HG03095 (cell line): Measurements from ENCODE around the gene TKT.

ENCODE experiments used
- ATAC-seq: cut with Tn5 transposase; IDR thresholded peaks from one replicate; pipeline ENCODE4 v1.9.1; 2021; ENCODE audit warnings: moderate library complexity; ENCODE audit not compliant: unreplicated experiment

Gene TKT

DNA sequence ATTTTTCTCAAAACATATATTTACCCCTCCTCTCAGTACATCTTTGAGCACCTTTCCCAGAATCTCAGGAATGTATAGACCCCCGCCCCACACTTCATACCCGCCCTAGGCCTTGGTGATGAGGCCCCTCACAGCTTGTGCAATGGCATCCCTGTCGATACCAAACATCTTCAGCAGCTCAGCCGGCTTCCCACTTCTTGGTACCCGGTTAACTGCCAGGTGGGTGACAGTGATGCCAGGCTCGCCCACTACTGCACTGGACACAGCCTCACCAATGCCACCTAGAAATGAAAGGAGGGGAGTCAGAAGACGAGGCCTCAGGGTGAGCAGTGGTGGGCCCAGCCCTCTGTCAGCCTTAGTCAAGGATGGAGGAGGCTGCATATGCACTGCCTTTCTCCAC, 30.2 kb downstream of the TKT start:
- ATAC-seq, result no peak

GRCh38 chr3:53225181-53225580, 30.6 kb downstream of the TKT start:
- ATAC-seq, result no peak

GRCh38 chr3:53224536-53224935, 31.3 kb downstream of the TKT start:
- no peak for ATAC-seq

- ATAC-seq, result no peak
These were observed 31.8 kb downstream of the TKT start for GRCh38 chr3:53224026-53224425.

- no peak for ATAC-seq
These were observed 32.3 kb downstream of the TKT start for GRCh38 chr3:53223541-53223966.

DNA sequence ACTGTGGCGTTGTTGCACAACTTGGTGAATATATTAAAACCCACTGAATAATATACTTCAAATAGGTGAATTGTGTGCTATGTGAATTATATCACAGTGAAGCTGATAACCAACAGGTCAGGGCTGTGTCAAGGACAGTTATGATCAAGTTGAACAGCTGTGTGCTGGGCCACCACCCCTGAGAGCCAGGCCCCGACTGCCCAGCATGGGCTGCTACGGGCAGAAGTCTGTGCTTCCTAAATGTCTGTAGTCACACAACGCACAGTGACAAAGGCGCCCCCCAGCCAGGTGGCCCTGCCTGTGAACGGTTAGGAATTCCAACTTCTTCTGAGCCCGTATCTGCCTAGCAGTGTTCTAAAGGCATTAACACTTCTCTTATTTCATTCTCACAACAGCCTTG, 32.8 kb downstream of the TKT start:
- ATAC-seq, result no peak

DNA sequence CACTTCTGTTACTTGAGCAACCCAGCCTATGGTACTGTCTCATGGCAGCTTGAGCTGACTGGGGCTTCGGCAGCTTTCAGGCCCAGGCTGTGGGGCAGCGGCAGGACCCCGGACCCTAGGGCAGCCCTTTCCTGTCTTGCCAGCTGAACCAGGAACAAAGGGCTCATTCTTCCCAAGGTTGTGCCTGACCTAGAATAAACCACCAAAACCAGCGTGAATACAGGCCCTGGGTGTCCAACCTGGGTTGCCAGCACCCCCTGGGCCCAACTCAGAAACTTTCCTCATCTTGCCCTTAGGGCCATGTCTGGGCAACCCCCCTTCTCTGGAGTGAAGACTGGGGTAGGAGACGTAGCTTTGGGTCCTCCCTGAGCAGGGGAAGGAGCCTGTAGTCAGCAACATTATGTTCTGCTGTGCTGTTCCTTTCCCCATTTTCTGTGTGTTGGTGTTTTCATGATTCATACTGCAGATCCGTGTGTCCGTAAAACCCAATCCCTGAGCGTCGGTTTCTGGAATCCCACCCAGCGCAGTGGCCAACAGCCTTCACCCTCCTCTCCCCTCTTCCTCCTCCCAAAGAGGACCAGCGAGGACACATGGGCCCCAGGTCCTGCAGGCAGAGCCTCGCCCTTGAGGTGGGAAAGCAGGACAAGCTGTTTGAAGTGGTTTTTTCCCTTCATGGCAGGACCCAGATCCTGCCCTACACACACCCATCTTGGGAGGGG, 33.5 kb downstream of the TKT start:
- ATAC-seq, result no peak

DNA sequence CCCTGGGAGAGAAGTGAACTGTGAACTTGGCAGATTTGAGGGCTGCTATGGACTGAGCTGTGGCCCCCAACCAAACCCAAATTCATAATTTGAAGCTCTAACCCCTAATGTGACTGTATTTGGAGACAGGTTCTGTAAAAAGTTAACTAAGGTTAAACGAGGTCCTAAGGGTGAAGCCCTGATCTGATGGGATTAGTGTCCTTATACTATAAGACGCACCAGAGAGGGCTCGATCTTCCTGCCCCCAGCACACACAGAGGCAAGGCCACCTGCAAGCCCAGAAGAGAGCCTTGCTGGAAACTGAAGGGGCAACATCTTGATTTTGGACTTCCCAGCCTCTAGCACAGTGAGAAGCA, 34.0 kb downstream of the TKT start:
- ATAC-seq, result no peak

DNA sequence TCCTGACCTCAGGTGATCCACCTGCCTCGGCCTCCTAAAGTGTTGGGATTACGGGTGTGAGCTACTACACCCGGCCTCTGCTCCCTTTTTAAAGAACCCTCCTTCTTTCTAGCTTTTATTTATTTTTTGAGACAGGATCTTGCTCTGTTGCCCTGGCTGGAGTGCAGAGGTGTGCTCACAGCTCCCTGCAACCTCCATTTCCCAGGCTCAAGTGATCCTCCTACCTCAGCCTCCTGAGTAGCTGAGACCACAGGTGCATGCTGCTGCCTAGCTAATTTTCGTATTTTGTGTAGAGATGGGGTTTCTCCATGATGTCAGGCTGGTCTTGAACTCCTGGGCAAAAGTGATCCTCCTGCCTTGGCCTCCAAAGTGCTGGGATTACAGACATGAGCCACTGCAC, 34.5 kb downstream of the TKT start:
- ATAC-seq, result no peak

DNA sequence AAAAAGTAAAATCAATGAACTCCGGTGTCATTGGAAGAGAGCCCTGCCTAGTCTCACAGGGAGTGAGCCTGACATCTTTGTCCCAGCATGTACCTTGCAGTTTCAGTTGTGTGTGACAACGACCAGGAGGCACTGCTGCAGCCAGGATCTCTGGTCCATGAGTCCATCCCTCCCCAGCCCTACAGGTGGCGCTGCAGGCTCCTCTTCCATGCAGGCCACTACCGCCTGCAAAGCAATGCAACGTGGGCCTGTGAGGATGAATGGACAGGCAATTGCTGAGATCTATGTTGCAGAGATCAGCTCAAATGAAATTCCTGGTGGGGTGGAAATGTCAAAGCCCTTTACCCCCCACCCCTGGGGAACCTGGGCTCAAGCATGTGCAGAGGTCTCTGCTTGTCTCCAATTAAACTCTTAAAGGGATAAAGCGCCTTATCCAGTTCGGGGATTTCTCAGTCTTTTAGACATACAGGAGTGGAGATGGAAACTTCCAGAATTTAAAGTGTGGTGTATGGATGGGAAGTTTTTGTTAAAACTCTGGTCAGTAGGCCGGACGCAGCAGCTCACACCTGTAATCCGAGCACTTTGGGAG, 35.8 kb downstream of the TKT start:
- ATAC-seq, result no peak

DNA sequence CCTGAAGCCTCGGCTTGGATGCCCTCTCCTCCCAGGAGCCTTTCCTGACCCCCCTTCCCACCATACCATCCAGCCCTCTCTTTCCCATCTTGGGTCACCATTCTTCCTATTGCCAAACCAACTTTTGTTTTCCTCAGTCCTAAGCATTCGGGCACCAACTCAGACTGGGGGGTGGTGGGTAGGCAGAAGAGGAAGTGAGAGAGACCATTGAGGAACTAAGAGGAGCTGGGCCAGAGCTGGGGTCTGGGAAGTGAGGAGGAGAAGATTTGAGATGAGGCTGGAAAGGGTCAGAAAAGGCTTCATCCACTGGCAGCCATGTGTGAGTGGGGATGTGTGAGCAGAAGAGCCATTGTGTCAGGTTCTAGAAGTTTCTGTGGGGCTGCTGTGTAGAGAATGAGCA, 37.7 kb downstream of the TKT start:
- ATAC-seq, result no peak

DNA sequence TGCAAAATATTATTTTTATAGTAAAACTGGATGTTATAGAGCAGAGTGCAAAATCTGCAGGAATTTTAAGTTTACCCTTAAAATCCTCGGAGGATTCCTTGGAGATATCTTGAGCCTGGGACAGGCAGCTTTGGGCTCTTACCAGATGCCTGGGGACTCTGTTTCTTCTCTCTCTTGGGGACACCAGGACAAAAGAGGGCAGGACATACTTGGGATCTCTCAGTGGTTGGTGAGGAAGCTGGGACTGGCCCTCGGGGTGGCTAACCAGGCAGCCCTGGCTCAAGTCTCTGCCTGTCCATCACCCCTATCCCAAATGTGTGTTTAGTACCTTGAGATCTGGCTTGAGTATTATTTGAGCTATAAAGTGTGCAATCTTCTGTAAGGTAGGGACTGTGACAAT, 38.6 kb downstream of the TKT start:
- ATAC-seq, result no peak

DNA sequence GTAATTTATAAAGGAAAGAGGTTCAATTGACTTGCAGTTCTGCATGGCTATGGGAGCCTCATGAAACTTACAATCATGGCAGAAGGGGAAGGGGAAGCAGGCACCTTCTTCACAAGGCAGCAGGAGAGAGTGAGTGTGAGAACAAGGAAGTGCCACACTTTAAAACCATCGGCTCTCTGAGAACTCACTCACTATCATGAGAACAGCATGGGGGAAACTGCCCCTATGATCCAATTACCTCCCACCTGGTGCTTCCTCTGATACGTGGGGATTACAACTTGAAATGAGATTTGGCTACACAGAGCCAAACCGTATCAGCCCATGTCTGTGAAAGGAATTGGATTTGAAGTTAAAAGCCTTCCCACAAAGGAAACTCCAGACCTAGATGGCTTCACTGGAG, 39.1 kb downstream of the TKT start:
- ATAC-seq, result no peak

- ATAC-seq, result no peak
These were observed 40.0 kb downstream of the TKT start for GRCh38 chr3:53215816-53216215.

DNA sequence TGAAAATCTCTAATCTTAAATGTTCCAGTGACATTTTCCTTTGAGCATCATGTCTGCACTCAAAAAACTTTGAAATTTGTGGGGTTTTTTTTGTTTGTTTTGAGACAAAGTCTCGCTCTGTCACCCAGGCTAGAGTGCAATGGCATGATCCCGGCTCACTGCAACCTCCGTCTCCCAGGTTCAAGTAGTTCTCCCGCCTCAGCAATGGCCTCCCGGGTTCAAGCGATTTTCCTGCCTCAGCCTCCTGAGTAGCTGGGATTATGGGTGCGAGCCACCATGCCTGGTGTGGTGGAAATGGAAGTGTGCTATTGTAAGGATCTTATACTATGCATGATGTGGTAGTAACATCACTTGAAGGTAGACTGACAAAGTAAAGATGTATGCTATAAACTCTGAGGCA, 42.5 kb downstream of the TKT start:
- ATAC-seq, result no peak

DNA sequence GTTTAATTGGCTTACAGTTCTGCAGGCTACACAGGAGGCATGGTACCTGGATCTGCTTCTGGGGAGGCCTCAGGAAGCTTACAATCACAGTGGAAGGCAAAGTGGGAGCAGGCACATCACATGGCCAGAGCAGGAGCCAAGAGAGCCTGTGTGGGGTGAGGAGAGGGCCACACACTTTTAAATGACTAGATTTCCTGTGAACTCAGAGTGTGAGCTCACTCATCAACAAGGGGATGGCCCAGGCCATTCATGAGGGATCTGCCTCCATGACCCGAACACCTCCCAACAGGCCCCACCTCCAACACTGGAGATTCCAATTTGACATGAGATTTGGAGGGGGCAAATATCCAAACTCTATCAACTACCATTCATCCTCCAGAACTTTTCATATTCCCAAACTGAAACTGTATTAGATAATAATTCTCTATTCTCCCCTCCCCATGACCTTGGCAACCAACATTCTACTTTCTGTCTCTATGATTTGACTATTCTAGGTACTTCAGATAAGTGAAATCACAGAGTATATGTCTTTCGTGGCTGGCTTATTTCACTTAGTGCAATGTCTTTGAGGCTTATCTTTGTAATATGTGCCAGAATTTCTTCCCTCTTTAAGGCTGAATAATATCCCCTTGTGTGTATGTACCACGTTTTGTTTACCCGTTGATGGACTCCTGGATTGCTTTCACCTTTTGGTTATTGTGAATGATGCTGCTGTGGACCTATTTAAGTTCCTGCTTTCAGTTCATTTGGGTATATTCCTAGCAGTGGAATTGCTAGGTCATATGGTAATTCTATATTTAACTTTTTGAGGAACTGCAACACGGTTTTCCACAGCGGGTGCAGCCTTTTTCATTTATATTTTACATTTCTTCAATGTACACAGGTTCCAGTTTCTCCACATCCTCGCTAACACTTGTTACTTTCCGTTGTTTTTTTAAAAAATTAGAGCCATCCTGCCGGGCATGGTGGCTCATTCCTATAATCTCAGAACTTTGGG, 43.8 kb downstream of the TKT start:
- ATAC-seq, result no peak

DNA sequence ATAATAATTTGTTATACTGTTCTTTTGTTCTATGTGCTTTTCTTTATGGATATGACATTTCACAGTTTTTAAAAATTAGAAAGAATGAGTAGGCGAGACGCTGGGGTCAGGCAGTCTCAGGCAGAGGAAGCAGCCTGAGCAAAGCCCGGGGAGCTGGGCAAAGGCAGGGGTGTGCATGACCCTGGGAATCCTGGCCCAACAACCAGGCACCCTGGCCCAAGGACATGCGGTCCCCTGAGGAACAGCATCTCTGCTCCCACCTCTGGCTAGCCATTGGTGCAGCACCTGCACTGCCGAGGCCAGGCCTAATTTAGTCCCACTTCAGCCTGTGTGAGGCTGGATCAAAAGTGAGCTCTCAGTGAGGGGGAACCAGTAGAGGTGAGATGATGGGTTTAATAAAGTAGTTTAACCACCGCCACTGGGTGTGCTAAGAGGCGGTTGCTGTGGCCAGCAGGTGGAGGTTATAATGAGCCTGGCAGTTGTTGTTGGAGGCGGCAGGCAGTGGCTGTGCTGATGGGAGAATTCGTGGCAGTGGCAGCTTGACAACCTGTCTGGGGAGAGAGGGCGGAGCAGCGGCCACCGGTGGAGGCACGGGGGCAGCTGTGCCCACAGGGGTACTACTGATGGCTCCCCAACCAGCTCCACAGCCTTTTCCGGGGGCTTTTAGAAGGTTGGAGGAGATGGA, 53.3 kb downstream of the TKT start:
- ATAC-seq, result no peak

DNA sequence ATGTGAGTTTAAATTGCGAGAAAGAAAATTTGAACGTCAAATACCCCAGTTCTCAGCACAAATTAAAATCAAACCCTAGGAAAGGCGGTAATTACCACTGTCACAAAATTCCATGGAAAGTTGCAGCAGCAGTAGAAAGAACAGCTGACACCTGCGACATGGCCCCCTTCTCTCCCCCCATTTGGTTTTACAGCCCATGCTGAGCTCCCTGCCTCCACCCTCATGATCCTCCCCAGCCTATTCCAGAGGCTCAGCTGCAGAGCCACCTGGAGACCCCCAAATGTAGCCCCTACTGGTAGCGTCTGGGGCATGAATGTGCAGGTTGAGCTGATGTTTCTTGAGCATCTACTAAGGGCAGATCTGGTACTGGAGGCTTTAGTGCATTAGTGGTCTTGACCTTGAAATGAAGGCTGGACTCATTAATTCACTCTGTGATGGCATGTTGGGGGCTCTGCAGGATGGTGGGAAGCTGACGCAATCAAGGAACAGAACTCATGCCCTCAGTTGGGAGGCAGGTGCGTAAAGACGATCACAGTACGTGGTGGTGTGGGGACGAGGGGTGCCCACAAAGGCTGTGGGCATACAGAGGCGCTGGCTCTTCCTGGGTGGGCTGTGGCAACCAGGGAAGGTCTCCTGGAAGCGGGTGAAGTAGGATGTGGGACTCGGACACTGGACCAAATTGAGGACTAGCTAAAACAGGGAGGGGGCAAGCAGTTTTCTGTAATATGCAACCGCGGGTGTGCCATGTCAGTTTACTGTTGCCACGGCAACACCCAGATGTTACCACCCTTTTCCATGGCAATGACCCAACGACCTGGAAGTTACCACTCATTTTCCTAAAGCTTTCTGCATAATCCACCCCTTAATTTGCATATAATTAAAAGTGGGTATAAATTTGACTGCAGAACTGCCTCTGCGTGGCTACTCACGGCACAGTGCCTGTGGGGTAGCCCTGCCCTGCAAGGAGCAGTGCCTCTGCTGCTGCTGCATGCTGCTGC, 55.0 kb downstream of the TKT start:
- ATAC-seq, result no peak

DNA sequence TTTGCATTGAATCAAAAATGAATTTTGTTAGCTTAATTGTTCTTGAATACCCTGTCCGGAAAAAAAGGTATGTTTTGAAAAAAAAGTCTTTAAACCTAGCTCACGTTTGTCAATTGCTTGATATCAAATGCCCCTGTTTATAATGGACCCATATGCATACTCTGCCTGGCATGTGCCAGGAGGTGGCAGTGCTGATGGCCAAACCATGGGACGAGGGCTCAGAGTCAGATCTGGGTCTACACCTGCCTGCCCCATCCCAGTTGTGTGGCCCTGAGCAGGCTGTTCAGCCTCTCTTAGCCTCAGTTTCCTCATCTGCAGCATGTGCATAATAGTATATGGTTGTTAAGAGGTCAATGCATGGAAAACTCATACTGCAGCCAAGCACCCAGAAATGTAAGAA, 56.0 kb downstream of the TKT start:
- ATAC-seq, result no peak

DNA sequence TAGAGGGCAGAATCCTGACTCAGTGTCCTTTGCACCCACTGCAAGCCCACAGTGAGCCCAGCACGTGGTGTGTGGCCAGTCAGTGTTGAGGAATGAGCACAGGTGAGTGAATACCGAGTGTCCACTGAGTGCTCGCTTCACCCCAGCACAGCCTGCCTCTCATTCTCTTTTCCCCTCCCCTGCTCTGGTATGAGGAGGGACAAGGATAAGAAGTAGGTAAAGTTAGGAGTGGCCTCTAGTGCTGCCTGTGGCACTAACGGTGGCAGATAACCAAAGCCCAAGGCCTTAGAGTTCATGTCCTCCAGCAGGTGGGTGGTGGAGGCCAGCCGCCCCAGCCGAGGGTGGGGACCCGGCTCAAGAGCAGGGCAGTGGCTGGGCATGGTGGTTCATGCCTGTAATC, 56.8 kb downstream of the TKT start:
- ATAC-seq, result no peak
